Keratinocyte (primary cell): ENCODE data around the gene COL4A4. TPM values are rescaled to one million over a fixed set of nuclear protein-coding genes. Genes with fewer than 3 reads are reported as not detected.

Experiments
- DNase-seq: peaks from one replicate; pipeline ENCODE4 v3.0.0-alpha.2; 2011; ENCODE audit warnings: low read depth, missing footprints, low spot score
- FAIRE-seq: peaks from 2 replicates; lab custom pipeline; 2011; peaks lifted over from hg19 to GRCh38; lab: Jason Lieb, UNC
- H2AFZ ChIP-seq: 2 replicates; pipeline ENCODE4 v1.6.0; 2012; ENCODE audit warnings: low read length, control low read depth, inconsistent platforms; ENCODE audit not compliant: control insufficient read depth
- H3K27ac ChIP-seq: 2 replicates; pipeline ENCODE4 v1.5.1; 2011; ENCODE audit warnings: low read length; ENCODE audit not compliant: control insufficient read depth, insufficient read depth
- H3K27me3 ChIP-seq: 3 replicates; pipeline ENCODE4 v1.6.0; 2011; ENCODE audit warnings: low read length; ENCODE audit not compliant: control insufficient read depth, insufficient read depth; ENCODE audit errors: extremely low read depth
- H3K36me3 ChIP-seq, 2 experiments: 2 replicates in 1 of 2; 3 replicates in 1 of 2; pipeline ENCODE4 v1.5.1; 2011; ENCODE audit warnings: low read length in 2 of 2, mild to moderate bottlenecking in 1 of 2; ENCODE audit not compliant: control insufficient read depth in 2 of 2, insufficient read depth in 2 of 2; ENCODE audit errors: extremely low read depth in 1 of 2
- H3K4me1 ChIP-seq: 3 replicates; pipeline ENCODE4 v1.5.1; 2011; ENCODE audit warnings: low read length; ENCODE audit not compliant: control insufficient read depth, insufficient read depth; ENCODE audit errors: extremely low read depth
- H3K4me2 ChIP-seq: 3 replicates; pipeline ENCODE4 v1.6.0; 2011; ENCODE audit warnings: low read depth, low read length; ENCODE audit not compliant: control insufficient read depth, insufficient read depth; ENCODE audit errors: extremely low read depth
- H3K4me3 ChIP-seq, 3 experiments: fragments of 200-600 bp in 1 of 3; sonication (generic) in 1 of 3; 2 replicates in 2 of 3; 3 replicates in 1 of 3; pipeline ENCODE4 v1.5.1; 2011 to 2016; ENCODE audit warnings: low read length in 3 of 3, mild to moderate bottlenecking in 3 of 3, control low read depth in 2 of 3, inconsistent platforms in 1 of 3, low read depth in 1 of 3, mixed read lengths in 1 of 3, mixed run types in 1 of 3, moderate library complexity in 1 of 3; ENCODE audit not compliant: control insufficient read depth in 2 of 3, insufficient read depth in 2 of 3; ENCODE audit errors: extremely low read depth in 1 of 3
- H3K79me2 ChIP-seq: 2 replicates; pipeline ENCODE4 v1.6.0; 2012; ENCODE audit warnings: low read length; ENCODE audit not compliant: control insufficient read depth, insufficient read depth
- H3K9ac ChIP-seq: 3 replicates; pipeline ENCODE4 v1.6.0; 2011; ENCODE audit warnings: low read length; ENCODE audit not compliant: control insufficient read depth, insufficient read depth; ENCODE audit errors: extremely low read depth
- H3K9me1 ChIP-seq: 3 replicates; pipeline ENCODE4 v1.6.0; 2011; ENCODE audit warnings: low read length; ENCODE audit not compliant: control insufficient read depth, insufficient read depth; ENCODE audit errors: extremely low read depth
- H3K9me3 ChIP-seq: 2 replicates; pipeline ENCODE4 v1.5.1; 2012; ENCODE audit warnings: low read depth, low read length; ENCODE audit not compliant: control insufficient read depth
- H4K20me1 ChIP-seq: 3 replicates; pipeline ENCODE4 v1.6.0; 2011; ENCODE audit warnings: low read length; ENCODE audit not compliant: control insufficient read depth, insufficient read depth; ENCODE audit errors: extremely low read depth
- CTCF ChIP-seq, 3 experiments: IDR thresholded peaks in 1 of 3; conservative IDR thresholded peaks in 1 of 3; optimal IDR thresholded peaks in 1 of 3; 2 replicates in 2 of 3; 3 replicates in 1 of 3; pipeline versions ENCODE3 to v1.5.1; 2011; ENCODE audit warnings: low read length in 3 of 3, mild to moderate bottlenecking in 3 of 3, moderate library complexity in 2 of 3, control low read depth in 1 of 3, inconsistent platforms in 1 of 3; ENCODE audit not compliant: insufficient read depth in 2 of 3; ENCODE audit errors: extremely low read depth in 1 of 3
- EZH2 ChIP-seq: IDR thresholded peaks from one replicate; pipeline ENCODE4 v1.6.1; 2012; ENCODE audit warnings: inconsistent platforms, mild to moderate bottlenecking, low read length, moderate library complexity
- dilution Hi-C: fragments of 300-500 bp; cut with MboI; formaldehyde crosslinking; loops from one replicate; pipeline ENCODE4 v1.7.0; 2020; ENCODE audit warnings: low sequenced_read_pairs; ENCODE audit not compliant: extremely low pct_ligation_motif_present
- polyA plus RNA-seq, 5 experiments: library from polyadenylated mRNA; depleted of rRNA in 3 of 5; stranded (reverse) in 3 of 5; stranded (forward) in 1 of 5; unstranded in 1 of 5; fragments of >200 nt; gene quantifications; 1 replicate in 1 of 5; 2 replicates in 3 of 5; 3 replicates in 1 of 5; pipeline versions ENCODE4 v1.2.1 to v1.2.3, GENCODE V29; 2011 to 2012; ENCODE audit warnings: missing spikeins in 2 of 5, low read depth in 1 of 5, low replicate concordance in 1 of 5

Gene COL4A4
- polyA plus RNA-seq, 1 donor (not counting 4 experiments of a cell fraction or from before 2014, with no cell fraction given): not detected

- Histone ChIP-seq H3K36me3 (no peaks in the 10 kb centered on the region), H3K9me1 (no peaks in the 10 kb centered on the region), H4K20me1 (no peaks in the 10 kb centered on the region), H3K4me3 (no peak overlapping the region), H3K4me1 (no peaks in the 10 kb centered on the region), H3K27ac (no peak overlapping the region), H2AFZ (no peak overlapping the region), H3K79me2 (no peaks in the 10 kb centered on the region), H3K9ac (no peak overlapping the region), H3K4me2 (no peak overlapping the region), H3K9me3 (no peaks in the 10 kb centered on the region), H3K27me3 (no peaks in the 10 kb centered on the region)
- FAIRE-seq (no peak), DNase-seq (no peak)
- dilution Hi-C loops: no loop called here
- no peak for TF ChIP-seq EZH2
- TF ChIP-seq CTCF (optimal IDR thresholded peaks at IDR 0.05 in 1 of 3, IDR thresholded peaks at IDR 0.05 in 1 of 3, conservative IDR thresholded peaks at IDR 0.05 in 1 of 3; ENCODE audit: extremely low read depth in 1 of 3, insufficient read depth in 2 of 3, low read length in 3 of 3): no peak
Measured at GRCh38 chr2:227150222-227150936, 13.6 kb downstream of the COL4A4 start.

- Histone ChIP-seq H3K4me3 (no peak overlapping the region), H3K4me2 (no peak overlapping the region), H3K4me1 (no peaks in the 10 kb centered on the region), H3K79me2 (no peaks in the 10 kb centered on the region), H2AFZ (no peak overlapping the region), H3K27me3 (no peaks in the 10 kb centered on the region), H3K9me3 (no peaks in the 10 kb centered on the region), H3K9me1 (no peaks in the 10 kb centered on the region), H4K20me1 (no peaks in the 10 kb centered on the region), H3K27ac (no peak overlapping the region), H3K9ac (no peak overlapping the region), H3K36me3 (no peaks in the 10 kb centered on the region)
- TF ChIP-seq CTCF (optimal IDR thresholded peaks at IDR 0.05 in 1 of 3, IDR thresholded peaks at IDR 0.05 in 1 of 3, conservative IDR thresholded peaks at IDR 0.05 in 1 of 3; ENCODE audit: extremely low read depth in 1 of 3, insufficient read depth in 2 of 3, low read length in 3 of 3) (no peak), EZH2 (no peak)
- dilution Hi-C loops: no loop called here
- no peak for DNase-seq
- no peak for FAIRE-seq
Measured at GRCh38 chr2:227148106-227148505, 15.9 kb downstream of the COL4A4 start.
